ENCODE data around the gene AQP12B.
"Not testable (repeated sequence)": the region's sequence is repeated elsewhere in the genome, so short reads cannot be mapped to it uniquely, and the experiment has no call there.

The AQP12B gene

GRCh38 chr2:240683329-240683979 is 769 bp upstream of the AQP12B start:
- not testable (repeated sequence) for DNase-seq (ENCODE audit: low read depth)

- DNase-seq (ENCODE audit: low read depth): not testable (repeated sequence)
Measured at GRCh38 chr2:240680185-240680584, 2.5 kb downstream of the AQP12B start.

GRCh38 chr2:240678909-240679308 is 3.8 kb downstream of the AQP12B start:
- not testable (repeated sequence) for DNase-seq (ENCODE audit: low read depth)

GRCh38 chr2:240678043-240678442 is 4.6 kb downstream of the AQP12B start:
- DNase-seq (ENCODE audit: low read depth): not testable (repeated sequence)

- not testable (repeated sequence) for DNase-seq (ENCODE audit: low read depth)
Measured at GRCh38 chr2:240675345-240675744, 7.3 kb downstream of the AQP12B start.

- not testable (repeated sequence) for DNase-seq (ENCODE audit: low read depth)
Measured at GRCh38 chr2:240674461-240675184, 8.1 kb downstream of the AQP12B start.

- no peak for DNase-seq (ENCODE audit: low read depth)
Measured at GRCh38 chr2:240672701-240673190, 9.9 kb downstream of the AQP12B start.

GRCh38 chr2:240672076-240672700 is 10.5 kb downstream of the AQP12B start:
- no peak for DNase-seq (ENCODE audit: low read depth)

GRCh38 chr2:240670950-240671349 is 11.7 kb downstream of the AQP12B start:
- DNase-seq (ENCODE audit: low read depth): no peak

GRCh38 chr2:240670402-240670801 is 12.3 kb downstream of the AQP12B start:
- DNase-seq (ENCODE audit: low read depth): no peak

GRCh38 chr2:240664622-240665021 is 18.1 kb downstream of the AQP12B start:
- no peak for DNase-seq (ENCODE audit: low read depth)

GRCh38 chr2:240663546-240664190 is 19.0 kb downstream of the AQP12B start:
- no peak for DNase-seq (ENCODE audit: low read depth)

GRCh38 chr2:240662681-240663080 is 20.0 kb downstream of the AQP12B start:
- peak; percentile 66 for DNase-seq (ENCODE audit: low read depth)

- not testable (repeated sequence) for DNase-seq (ENCODE audit: low read depth)
Measured at GRCh38 chr2:240659883-240660282, 22.8 kb downstream of the AQP12B start.

- DNase-seq (ENCODE audit: low read depth): peak; percentile 65
Measured at GRCh38 chr2:240655931-240656886, 26.5 kb downstream of the AQP12B start.

- DNase-seq (ENCODE audit: low read depth): no peak
Measured at GRCh38 chr2:240651185-240651584, 31.5 kb downstream of the AQP12B start.

GRCh38 chr2:240650254-240650965 is 32.3 kb downstream of the AQP12B start:
- no peak for DNase-seq (ENCODE audit: low read depth)

- no peak for DNase-seq (ENCODE audit: low read depth)
Measured at GRCh38 chr2:240649331-240649730, 33.4 kb downstream of the AQP12B start.

- DNase-seq (ENCODE audit: low read depth): no peak
Measured at GRCh38 chr2:240648650-240649275, 33.9 kb downstream of the AQP12B start.

GRCh38 chr2:240648155-240648649 is 34.5 kb downstream of the AQP12B start:
- DNase-seq (ENCODE audit: low read depth): no peak
